Measurements from ENCODE around the gene CDK14. TPM values are rescaled to one million over a fixed set of nuclear protein-coding genes. Genes with fewer than 3 reads are reported as not detected.
A peak's percentile ranks its signal among the peaks of the same experiment; 100 is the strongest.
"Not testable (repeated sequence)": the region's sequence is repeated elsewhere in the genome, so short reads cannot be mapped to it uniquely, and the experiment has no call there.

CDK14 gene
- total RNA-seq, 1 experiment from 2014 or later, result 23.6 TPM

GRCh38 chr7:90788052-90788451 lies 191.9 kb downstream of the CDK14 start:
- no peak for DNase-seq (ENCODE audit: low read depth)

GRCh38 chr7:90789736-90790306 lies 193.7 kb downstream of the CDK14 start:
- no peak for DNase-seq (ENCODE audit: low read depth)

- no peak for DNase-seq (ENCODE audit: low read depth)
Observed at GRCh38 chr7:90791596-90791995, 195.5 kb downstream of the CDK14 start.

- no peak for DNase-seq (ENCODE audit: low read depth)
Observed at GRCh38 chr7:90792301-90792700, 196.2 kb downstream of the CDK14 start.

- not testable (repeated sequence) for DNase-seq (ENCODE audit: low read depth)
Observed at GRCh38 chr7:90794234-90794633, 198.1 kb downstream of the CDK14 start.

DNA sequence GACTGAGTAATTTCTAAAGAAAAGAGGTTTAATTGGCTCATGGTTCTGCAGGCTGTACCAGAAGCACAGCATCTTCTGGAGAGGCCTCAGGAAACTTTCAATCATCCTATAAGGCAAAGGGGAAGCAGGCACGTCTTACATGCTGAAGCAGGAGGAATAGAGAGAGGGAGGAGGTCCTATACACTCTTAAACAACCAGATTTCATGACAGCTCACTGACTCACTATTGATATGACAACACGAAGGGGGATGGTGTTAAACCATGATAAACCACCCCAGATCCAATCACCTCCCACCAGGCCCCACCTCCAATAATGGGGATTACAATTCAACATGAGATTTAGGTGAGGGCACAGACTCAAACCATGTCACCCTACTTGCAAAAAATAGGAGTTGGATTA lies 201.5 kb downstream of the CDK14 start:
- peak; percentile 18 for DNase-seq (ENCODE audit: low read depth)

GRCh38 chr7:90804370-90804769 lies 208.2 kb downstream of the CDK14 start:
- peak; percentile 49 for DNase-seq (ENCODE audit: low read depth)

DNA sequence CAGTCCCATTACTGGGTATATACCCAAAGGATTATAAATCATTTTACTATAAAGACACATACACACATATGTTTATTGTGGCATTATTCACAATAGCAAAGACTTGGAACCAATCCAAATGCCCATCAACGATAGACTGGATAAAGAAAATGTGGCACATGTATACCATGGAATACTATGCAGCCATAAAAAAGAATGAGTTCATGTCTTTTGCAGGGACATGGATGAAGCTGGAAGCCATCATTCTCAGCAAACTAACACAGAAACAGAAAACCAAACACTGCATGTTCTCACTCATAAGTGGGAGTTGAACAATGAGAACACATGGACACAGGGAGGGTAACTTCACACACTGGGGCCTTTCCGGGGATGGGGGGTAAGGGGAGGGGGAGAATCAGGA lies 219.4 kb downstream of the CDK14 start:
- not testable (repeated sequence) for DNase-seq (ENCODE audit: low read depth)

- DNase-seq (ENCODE audit: low read depth), result peak; percentile 99
Observed at GRCh38 chr7:90816511-90817142, 220.5 kb downstream of the CDK14 start.

GRCh38 chr7:90817151-90817550 lies 221.0 kb downstream of the CDK14 start:
- DNase-seq (ENCODE audit: low read depth), result no peak

- DNase-seq (ENCODE audit: low read depth), result no peak
Observed at GRCh38 chr7:90817846-90818245, 221.7 kb downstream of the CDK14 start.

DNA sequence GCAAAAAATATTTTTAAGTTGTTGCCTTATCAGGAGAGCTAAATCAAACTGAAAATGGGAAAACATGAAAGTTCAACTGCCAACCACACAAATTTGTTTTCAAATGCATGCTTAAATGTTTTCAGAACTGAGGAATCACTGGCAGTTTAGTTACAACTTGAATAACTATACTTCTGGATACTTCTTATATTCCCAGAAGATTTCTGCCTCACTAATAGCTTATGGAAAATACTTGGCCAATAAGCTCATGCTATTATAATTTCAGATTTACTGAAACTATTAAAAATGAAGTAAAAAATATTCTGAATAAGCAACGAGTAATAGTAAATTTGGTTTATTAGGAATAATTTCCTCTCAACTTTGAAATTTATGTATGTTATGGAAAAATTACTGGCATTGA lies 222.2 kb downstream of the CDK14 start:
- DNase-seq (ENCODE audit: low read depth), result no peak

GRCh38 chr7:90821961-90822620 lies 226.0 kb downstream of the CDK14 start:
- no peak for DNase-seq (ENCODE audit: low read depth)

DNA sequence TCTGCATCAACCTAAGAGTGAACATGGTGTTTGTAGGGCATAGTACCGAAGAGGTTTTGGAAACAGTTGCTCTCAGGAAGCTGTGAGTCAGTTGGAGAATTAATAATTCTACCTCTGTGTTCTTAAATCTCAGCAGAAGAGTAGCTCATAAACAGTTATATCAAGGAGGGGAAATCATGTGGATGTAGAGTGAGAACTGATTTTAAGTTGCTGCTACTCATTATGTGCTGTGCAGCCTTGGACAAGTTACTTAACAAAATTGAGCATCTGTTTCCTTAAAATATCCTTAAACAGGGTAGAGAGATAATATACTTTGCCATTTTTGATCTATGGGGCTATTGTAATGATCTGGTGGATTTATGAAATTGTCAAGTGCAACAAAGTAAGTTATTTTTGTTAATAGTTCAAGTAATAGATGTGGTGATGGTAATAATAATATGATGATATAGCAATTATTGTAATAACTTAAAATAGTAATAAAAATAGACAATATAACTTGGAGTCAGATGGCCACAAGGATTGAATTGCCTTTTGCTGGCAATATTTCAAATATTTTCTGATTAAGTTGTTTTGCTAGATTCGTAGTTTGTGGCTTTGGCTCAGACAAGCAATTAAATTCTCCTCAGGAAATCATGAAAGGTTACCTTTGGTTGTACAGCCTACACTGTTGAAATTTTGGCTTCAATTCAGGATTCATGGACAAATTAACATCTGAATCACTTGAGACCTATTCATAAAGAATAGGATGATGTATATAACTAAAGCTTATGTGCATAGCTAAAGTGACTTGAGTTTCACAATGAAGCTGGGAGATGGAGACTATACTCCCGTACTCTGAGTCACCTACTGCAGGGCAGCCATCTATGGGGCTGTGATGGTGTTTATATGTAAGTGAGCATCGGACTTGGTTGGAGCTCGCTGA lies 228.5 kb downstream of the CDK14 start:
- DNase-seq (ENCODE audit: low read depth), result peak; percentile 64

DNA sequence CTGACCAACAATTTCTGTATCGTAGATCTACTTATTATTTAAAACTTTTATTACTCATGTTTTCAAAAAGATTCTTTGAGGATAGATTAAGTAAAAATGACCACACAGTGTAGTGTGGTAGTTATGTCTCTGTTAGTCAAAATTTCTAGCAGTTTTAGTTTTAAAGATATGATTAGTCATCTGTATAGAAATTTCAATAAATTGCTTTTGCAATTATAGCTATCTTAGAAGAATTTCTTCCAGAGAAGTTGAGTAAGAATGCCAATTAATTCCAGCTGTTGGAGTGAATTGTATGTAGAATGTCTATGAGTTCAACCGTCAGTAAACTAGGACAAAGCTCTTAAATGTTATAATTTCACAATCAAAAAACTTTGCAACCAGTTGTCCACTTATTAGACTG lies 229.7 kb downstream of the CDK14 start:
- DNase-seq (ENCODE audit: low read depth), result peak; percentile 71

GRCh38 chr7:90828601-90829000 lies 232.5 kb downstream of the CDK14 start:
- DNase-seq (ENCODE audit: low read depth), result no peak

GRCh38 chr7:90830308-90830707 lies 234.2 kb downstream of the CDK14 start:
- DNase-seq (ENCODE audit: low read depth), result no peak

DNA sequence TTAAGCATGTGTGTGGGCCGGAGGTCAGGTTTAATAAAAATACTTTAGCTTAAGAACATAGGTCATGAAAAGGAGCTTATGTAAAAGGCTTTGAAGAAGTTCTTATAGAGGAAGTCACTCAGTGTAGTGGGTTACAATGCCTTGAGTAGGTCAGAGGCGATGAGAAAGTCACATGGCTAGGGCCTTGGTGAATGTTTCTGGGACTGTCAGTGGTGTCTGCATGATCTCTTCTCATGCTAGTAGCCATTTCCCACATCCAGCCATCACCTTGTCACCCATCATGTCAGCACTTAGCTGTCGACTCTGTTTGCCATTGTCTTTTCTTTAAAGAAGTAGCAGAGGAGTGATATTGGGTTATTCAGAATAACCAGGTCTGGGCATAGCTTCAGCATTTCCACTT lies 236.6 kb downstream of the CDK14 start:
- DNase-seq (ENCODE audit: low read depth), result no peak

- peak; percentile 35 for DNase-seq (ENCODE audit: low read depth)
Observed at GRCh38 chr7:90833443-90833842, 237.3 kb downstream of the CDK14 start.

GRCh38 chr7:90834771-90835170 lies 238.7 kb downstream of the CDK14 start:
- peak; percentile 91 for DNase-seq (ENCODE audit: low read depth)

GRCh38 chr7:90835861-90836260 lies 239.7 kb downstream of the CDK14 start:
- no peak for DNase-seq (ENCODE audit: low read depth)

- DNase-seq (ENCODE audit: low read depth), result no peak
Observed at GRCh38 chr7:90836937-90837336, 240.8 kb downstream of the CDK14 start.

Data from LHCN-M2 (cell line).